Ovary (tissue), 3 donors: ENCODE data around the gene INAVA.

Source experiments
- POLR2A ChIP-seq: fragments of 450-650 bp; IDR thresholded peaks from one replicate; pipeline ENCODE4 v1.6.1; 2017; ENCODE audit warnings: antibody characterized with exemption, mild to moderate bottlenecking, moderate library complexity
- TF ChIP-seq, protein P1 (sequence below), 3 donors: fragments of 450-650 bp in 2 of 3; fragments of 200-600 bp in 1 of 3; IDR thresholded peaks; one replicate each; pipeline versions ENCODE4 v1.5.1 to v1.8.0; 2016 to 2022; ENCODE audit warnings: antibody characterized with exemption in 3 of 3, mild to moderate bottlenecking in 1 of 3
- donor health status: DM: no; HTN: no; CAD: no.

GRCh38 chr1:200891774-200892157, 2.9 kb upstream of the INAVA start:
- TF ChIP-seq, protein P1, sequence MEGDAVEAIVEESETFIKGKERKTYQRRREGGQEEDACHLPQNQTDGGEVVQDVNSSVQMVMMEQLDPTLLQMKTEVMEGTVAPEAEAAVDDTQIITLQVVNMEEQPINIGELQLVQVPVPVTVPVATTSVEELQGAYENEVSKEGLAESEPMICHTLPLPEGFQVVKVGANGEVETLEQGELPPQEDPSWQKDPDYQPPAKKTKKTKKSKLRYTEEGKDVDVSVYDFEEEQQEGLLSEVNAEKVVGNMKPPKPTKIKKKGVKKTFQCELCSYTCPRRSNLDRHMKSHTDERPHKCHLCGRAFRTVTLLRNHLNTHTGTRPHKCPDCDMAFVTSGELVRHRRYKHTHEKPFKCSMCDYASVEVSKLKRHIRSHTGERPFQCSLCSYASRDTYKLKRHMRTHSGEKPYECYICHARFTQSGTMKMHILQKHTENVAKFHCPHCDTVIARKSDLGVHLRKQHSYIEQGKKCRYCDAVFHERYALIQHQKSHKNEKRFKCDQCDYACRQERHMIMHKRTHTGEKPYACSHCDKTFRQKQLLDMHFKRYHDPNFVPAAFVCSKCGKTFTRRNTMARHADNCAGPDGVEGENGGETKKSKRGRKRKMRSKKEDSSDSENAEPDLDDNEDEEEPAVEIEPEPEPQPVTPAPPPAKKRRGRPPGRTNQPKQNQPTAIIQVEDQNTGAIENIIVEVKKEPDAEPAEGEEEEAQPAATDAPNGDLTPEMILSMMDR (IDR thresholded peaks at IDR 0.05) = no peak
- no peak for TF ChIP-seq POLR2A
